RCC 7860 (cell line): ENCODE data around the gene GET4.

ENCODE experiments used
- DNase-seq: peaks from one replicate; pipeline ENCODE4 v3.0.0-alpha.2; 2015; ENCODE audit warnings: low spot score
- FAIRE-seq: peaks from 2 replicates; lab custom pipeline; 2012; peaks lifted over from hg19 to GRCh38; lab: Jason Lieb, UNC

GET4 gene

DNA sequence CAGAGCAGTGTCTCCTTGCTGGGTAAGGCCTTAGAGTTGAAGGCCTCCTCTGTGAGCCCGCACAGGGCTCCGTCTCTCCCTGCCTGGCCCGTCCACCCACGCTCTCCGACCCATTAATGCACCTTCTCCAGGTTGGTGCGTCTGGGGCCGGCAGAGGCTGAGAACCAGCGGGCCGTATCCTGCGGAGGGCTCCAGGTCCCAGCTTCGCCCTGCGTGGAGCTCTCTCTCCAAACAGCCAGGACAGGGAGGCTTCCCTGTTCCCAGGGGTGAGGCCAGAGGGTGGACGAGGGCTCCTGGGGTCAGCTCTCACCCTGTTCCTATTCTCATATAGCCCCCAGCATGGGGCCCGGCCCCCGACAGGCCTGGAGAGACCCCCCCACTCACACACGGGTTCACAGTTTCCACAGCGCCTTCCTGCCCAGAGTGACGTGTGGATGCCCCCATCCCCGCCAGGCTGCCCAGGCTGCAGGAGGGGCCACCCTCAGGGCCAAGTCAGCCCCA, 34.6 kb downstream of the GET4 start:
- DNase-seq (no peak), FAIRE-seq (no peak)

DNA sequence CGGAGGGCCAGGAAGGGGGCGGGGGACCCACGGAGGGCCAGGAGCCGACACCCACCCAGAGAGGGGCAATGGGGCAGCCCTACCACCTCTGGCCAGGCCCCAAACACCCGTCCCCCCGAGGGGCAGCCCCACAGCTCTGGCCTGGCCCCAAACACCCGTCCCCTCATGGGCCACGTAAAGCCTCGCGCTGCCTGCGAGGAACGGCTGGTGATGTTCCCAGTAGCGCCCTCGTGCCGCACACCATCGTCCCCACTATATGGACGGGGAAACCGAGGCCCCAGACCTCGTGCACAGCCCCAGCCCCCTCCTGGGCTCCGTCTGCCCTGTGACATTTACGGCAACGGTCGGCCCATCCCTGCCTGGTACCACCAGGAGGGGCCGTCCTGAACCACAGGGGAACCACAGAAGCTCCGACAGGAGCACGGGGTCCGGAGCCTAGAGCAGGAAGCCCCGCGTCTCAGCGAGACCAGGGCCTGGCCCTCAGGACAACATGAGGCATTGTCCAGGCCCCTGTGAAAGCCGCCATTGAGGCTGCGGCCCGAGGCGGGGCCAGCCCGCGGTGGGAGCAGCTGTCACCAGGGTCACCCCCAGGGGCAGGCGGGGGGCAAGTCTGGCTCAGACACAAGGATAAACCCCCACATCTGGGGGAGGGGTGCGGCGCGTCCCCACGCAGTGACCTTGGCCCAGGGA, 35.6 kb downstream of the GET4 start:
- DNase-seq (no peak), FAIRE-seq (no peak)

DNA sequence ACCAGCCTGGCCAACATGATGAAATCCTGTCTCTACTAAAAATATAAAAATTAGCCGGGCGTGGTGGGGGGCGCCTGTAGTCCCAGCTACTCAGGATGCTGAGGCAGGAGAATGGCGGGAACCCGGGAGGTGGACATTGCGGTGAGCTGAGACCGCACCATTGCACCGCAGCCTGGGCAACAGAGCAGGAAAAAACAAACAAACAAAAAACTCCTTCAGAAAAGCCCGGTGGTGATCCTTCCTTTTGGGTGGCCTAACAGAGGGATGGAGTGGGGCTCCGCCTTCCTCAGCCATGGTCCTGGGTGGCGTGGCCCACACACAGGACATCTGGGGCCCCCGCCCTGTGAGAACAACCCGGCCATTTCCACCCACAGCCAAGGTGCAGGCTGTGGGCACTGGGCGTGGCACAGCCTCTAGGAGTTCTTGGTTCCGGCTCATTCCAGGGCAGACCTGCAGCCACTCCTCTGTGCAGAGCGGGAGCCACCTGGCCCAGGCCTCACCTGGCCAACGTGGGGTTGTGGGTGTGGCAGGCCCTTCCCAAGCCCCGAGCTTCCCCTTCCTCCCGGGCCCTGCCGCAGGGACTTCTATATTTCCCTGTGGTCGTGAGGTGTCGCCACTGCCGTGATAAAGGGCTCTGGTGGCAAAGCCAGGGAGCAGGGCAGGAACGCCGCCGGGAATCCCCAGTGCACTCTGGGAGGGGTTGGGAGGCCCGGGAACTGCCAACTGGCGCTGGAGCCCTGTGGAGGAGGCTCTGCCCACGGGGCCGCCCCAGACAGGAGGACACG, 37.6 kb downstream of the GET4 start:
- FAIRE-seq (no peak), DNase-seq (peak; percentile 20)

DNA sequence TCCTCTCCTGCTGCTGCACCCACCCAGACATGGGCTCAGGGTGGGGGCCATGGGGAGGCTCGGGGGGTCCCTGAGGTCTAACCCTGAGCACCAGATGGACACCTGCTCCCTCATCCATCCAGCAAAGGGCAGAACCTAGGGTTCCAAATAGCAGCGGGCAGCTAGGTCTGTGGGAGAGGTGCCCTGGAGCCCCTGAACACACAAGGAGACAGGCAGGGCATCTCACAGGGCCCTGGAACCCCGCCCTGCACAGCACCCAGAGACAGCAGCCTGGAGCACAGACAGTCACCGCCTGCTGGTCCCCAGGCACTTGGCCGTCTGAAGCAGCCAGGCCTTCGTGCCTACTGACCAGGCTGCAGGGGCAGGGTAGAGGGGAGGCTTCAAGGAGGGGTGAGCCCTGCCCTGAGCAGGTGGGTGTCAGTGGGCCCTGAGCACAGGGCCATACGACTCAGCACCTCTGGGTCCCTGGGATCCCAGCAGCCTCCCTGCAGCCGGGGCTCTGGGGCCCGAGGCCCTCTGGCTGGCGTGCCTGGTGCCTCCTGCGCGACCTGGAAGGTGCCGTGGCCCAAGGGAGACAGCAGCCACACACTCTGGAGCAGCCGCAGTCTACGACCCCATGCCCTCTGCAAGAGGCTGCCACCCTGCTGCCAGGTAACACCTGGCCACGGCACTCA, 38.3 kb downstream of the GET4 start:
- FAIRE-seq (no peak), DNase-seq (no peak)

DNA sequence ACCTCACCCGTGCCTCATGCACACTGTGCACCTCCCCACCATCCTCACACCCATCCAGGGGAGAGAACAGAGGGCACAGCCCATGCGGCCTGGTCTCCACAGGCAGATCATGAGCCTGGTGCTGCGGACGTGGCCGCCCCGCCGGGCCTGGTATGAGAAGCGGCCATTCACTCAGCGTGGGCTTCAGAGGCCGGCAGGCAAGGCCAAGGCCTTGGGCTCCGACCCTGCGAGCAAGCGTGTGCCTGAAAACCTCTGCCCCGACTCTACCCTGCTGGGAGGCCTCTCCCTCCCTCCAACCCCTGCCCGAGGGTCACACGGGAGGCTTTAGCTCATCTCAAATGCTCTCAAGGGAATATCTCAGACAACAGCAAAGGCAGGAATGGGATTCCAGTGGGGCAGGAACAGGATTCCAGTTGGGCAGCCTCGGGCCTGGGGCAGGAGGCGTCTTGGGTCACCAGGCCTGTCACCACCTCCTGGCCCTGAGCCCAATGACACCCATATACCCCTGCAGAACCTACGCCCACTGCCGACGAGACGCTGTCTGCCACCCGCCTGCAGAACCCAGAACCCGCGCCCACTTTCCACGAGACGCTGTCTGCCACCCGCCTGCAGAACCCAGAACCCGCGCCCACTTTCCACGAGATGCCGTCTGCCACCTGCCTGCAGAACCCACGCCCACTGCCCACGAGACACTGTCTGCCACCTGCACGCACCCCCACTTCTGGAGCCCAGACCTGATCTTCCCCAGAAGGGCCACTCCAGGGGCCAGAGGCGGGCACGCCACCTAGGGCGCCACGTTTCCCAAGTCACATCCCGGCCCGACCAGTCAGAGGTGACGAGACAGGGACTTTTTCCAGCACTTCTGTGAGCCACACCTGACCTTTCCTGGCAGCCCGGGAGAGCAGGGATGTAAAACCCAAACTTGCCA, 39.2 kb downstream of the GET4 start:
- DNase-seq (no peak), FAIRE-seq (no peak)

DNA sequence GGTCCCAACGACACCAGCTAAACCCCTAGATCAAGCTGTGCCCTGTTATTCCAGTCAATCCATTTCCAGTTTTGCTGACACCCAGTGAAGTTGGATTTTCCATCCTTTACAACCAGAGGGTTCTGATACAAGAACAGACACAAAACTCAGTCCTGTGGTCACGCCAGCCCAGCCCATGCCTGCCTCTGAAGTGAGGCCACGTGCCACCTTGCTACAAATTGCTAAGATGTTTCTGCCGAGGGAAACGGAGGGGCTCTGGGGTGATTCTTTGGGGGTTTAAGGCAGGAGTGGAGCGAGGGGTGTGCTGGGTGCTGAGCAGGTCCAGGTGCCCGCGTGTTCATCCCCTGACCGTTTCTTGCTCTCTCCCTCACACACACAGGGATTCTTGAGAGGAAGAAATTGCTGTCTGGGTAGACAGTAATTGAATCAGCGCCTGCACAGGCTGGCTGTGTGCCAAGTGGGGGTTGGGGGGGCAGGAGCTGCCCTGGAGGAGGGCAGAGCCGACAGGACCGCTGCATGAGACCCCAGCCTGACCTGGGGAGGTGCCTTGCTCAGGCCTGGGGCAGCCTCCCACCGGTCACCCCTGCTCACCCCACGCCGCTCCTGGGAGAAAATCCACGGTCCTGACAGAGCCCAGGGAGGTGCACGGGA, 40.1 kb downstream of the GET4 start:
- FAIRE-seq (no peak), DNase-seq (no peak)

DNA sequence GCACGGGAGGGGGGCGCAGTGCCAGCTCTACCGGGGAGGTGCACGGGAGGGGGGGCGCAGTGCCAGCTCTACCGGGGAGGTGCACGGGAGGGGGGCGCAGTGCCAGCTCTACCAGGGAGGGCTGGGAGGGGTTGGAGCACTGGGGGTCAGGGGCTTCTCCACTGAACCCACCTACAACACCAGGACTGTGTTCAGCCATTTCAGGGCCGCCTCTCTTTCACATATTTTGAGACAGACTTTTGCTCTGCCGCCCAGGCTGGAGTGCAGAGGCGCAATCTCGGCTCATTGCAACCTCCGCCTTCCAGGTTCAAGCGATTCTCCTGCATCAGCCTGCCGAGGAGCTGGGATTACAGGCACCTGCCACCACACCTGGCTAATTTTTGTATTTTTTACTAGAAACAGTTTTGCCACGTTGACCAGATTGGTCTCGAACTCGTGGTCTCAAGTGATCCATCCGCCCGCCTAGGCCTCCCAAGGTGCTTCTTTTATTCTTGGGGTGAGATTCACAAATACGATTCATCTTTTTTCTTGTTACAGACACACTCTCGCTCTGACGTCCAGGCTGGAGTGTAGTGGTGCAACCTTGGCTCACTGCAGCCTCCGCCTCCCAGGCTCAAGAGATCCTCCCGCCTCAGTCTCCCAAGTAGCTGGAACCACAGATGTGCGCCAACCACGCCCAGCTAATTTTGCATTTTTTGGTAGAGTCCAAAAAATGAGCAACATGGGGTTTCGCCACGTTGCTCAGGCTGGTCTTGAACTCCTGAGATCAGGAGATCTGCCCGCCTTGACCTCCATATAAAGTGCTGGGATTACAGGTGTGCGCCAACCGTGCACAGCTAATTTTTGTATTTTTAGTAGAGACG, 41.1 kb downstream of the GET4 start:
- no peak for FAIRE-seq

DNA sequence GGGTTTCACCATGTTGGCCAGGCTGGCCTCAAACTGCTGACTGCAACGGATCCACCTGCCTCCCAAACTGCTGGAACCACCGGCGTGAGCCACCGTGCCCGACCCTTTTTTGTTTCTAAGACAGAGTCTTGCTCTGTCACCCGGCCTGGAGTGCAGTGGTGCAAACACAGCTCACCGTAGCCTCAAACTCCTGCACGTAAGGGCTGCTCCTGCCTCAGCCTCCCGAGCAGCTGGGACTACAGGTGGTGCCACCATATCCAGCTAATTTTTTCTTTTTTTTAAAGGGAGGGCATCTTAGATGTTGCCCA, 41.7 kb downstream of the GET4 start:
- DNase-seq (no peak), FAIRE-seq (no peak)

More for the DNA sequence above, 41.1 kb downstream of the GET4 start:
- DNase-seq: no peak

DNA sequence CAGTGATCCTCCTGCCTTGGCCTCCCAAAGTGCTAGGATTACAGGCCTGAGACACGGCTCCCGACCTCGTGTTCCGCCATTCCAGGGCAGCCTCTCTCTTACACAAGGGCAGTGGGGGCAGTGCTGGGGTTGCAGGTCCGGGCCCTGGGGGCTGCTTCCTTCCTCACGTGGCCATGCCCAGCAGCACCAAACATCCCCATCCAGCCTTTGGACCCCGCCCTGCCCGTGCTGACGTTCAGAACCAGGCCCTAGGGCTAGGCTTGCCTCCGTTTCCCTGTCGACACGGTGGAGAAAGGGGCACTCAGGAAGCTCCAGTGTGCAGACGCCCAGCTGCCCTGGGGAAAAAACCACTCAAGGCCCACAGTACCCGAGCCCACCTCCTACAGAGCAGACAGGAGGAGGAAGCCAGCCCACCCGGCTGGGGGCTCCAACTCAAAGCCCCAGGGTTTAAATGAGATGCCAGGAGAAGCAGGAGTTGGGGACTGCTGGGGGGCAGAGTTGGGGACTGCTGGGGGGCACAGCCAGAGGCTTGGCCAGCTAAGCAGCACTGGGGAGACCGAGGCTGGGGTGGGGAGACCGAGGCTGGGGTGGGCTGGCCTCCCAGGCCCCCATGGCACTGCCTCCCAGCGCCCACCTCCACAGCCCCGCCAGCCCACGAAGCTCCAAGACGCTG, 42.2 kb downstream of the GET4 start:
- FAIRE-seq (no peak), DNase-seq (no peak)

DNA sequence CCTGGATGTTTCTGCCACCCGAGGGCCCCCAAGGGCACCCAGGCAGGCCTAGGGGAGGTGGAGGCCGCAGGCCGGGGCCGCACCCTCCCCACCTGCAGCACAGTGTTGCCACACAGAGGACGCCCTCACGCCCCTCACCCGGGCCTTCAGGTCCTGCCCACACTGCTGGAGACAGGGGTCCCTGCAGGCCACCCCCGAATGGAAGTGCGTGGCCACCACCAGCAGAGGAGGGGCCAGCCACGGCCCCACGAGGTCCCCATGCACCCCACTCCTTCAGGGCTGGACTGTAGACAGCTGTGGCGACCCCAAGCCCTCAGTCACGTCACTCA, 42.7 kb downstream of the GET4 start:
- FAIRE-seq: no peak
- no peak for DNase-seq

DNA sequence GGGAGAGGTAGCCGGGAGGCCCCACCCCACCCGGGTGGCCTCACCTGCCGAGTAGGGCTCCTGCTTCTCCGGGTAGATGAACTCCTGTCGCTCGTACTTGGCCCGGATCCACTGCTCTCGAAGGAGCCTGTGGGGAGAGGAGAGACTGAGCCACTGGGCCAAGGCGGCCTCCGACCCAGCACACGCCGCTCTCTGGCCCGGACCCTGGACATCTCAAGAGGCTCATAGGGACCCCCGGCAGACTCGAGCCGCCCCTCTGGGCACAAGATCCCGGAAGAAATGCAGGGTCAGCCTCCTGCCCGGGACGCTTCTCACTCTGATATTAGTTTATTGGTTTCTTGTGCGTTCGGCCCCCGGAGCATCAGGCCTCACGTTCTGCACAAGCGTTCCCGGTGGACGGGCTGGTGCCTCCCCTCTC, 43.6 kb downstream of the GET4 start:
- FAIRE-seq: no peak

DNA sequence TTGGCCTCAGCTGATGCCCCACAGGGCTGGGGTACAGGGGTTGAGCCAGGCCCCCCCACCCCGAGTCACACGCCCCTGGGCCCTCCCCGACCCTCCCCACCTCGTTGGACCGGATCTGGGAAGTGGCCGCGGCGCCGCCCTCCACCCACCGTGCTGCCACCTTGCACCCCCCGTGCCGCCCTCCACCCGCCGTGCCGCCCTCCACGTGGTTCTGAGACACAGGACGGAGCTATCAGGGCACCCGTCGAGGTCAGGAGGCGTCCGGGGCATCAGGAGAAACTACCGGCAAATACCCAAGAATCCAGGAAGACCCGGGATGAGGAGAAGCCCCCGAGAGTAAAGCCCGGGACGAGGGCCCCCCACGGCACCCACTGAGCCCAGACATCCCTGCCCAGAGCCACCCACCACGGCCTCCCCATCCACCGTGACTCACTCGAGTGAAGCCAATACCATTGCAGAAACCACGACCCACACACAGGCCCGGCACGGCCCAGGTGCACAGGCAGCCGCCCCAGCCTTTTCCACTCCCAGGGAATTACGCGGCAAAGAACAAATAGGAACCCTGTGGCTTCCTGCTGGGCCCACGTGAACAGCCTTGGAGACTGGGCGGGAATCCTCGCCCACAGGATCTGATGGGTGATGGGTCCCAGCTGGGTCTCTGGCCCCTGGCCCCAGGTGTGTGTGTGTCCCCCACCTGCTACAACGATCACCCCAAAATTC, 44.2 kb downstream of the GET4 start:
- no peak for DNase-seq
- no peak for FAIRE-seq

More for the DNA sequence above, 43.6 kb downstream of the GET4 start:
- DNase-seq: no peak

DNA sequence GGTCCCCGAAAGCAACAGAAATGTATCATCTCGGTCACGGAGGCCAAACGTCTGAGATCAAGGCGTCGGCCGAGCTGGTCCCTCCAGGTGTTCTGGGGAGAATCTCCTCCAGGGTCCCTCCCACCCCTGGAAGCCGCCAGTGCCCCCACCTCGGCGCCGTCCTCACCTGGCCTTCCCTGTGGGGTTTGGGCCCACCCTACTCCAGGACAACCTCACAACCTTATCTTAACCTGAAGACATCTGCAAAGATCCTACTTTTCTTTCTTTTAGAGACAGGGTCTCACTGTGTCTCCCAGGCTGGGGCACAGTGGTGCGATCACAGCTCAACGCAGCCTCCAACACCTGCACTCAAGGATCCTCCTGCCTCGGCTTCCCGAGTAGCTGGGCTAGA, 44.7 kb downstream of the GET4 start:
- FAIRE-seq (no peak), DNase-seq (no peak)

DNA sequence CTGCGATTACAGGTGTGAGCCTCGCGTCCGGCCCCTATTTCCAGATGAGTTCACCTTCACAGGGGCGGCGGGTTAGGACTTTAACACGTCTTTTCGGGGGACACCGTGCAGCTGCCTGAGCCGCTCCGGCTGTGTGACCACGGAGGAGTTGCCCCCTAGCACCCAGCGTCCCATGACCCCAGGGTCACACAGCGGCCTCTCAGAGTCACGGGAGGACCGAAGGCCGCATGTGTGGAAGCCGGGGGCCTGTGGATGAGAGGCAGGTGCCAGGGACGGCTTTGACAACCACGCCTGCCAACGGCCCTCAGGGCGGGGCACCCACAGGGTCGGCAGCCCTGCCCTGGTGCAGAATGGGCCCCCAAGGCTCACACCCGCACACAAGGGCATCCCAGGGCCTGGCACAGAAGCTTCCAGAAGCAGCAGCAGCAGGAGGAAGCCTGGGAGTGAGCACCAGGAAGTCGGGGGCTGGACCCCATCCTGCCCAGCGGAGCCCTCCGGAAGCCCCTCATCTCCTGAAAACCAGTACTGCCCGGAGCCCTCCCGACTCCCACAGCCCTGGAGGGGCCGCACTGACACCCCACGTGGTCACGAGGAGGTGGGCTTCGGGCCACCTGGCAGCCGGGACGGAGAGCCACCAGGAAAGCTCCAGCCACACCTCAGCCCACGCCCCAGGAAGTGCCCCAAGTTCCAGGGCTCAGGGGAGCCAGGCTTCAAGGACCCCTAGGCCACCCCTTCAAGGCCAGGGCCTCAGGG, 45.4 kb downstream of the GET4 start:
- DNase-seq: no peak
- FAIRE-seq: no peak

DNA sequence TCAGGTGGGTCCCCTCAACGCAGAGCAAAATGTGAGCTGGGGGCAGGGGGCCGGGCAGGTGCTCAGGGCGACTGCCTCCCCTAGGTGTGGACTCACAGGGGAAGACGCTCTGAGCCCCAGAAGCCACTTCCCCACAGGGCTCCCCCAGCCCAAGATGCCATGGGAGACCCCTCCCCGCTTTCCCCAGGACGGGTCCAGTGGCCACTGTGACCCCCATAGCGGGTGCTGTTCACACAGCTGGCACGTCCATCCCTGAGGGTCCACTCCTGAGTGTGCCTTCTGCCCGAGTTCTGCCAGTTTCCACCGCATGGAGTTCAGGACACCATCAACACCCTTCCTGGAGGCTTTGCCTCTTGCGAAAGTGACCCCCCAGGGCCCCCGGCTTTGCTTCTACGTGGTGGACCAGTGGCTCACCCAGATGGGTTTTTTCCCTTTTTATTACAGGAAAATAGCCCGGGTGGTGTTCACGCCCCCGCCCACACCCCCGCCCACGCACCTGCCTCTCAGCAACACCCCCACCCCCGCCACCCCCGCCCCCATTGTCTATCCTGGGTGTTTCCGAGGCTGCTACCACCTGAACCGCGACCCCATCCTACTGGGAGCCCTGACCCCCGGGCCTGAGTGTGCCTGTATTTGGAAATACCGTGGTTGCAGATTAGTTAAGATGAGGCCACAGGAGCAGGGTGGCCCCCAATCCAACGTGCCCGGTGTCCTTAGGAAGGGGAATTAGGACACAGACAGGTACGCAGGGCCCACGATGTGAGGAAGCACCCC, 46.2 kb downstream of the GET4 start:
- FAIRE-seq (no peak), DNase-seq (no peak)

DNA sequence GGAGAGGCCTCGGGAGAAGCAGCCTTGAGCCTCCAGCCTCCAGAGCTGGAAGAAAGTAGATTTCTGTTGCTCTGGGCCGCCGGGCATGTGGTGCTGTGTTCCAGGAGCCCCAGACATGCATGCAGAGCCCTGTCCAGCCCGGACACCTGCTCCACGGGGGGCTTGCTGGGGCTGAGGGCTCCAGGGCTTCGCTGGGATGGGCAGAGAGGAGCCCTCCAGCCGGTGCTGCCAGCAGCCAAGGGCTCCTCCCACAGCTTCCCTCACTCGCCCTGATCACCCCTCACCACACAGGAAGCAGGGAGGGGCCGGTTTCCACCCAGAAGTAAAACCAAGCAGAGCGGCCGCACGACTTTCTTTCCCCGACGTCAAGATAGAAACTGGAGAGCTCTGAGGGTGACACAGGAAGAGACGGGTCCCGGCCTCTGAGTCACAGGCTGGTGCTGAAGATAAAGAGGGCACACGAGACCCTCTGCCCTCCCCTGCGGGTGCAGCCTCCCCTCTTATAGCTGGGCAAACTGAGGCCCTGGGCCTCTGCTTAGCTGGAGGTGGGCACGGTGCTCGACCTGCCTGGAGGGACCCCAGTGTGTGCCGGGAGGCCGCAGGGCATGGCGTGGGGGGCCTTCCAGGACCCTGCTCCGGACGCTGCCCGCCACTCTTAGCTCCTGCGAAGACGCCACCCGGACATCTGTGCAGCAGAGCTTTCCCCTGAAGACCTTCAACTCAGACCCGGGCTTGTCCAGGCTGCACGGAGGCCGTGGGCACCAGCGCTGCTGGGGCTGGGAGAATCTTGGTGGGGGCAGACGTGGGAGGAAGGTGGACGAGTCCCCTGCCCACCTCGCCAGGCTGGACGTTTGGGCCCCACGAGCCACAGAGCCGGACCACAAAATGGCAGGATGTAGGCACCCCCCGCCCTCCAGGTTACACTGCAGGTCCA, 47.0 kb downstream of the GET4 start:
- FAIRE-seq (no peak), DNase-seq (peak; percentile 28)
